GM11168 (cell line): ENCODE data around the gene SNX19.

Source experiments
- in situ Hi-C: fragments of 300-500 bp; cut with MboI; formaldehyde crosslinking; loops from one replicate; pipeline ENCODE4 v1.12.0; 2022; ENCODE audit warnings: low sequenced_read_pairs; ENCODE audit not compliant: unreplicated experiment

Gene SNX19

DNA sequence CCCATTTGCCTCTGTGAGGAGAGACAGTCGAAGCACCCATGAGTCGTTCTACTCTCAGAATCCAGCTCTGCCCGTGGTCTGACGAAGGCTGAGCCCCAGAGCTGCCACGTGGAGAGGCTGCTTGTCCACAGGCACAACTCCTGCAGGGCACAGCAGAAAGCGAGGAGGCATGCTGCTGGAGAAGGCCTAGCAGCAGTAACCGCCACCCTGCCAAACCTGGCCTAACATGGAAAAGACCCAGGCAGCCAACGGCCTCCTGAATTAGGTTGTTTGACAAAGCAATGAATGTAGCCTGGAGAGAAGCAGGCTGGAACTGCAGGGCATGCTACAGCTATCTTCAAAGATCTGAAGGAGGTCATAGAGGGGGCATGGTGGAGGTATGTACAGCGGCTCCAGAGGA, 89.7 kb downstream of the SNX19 start:
- in situ Hi-C loops: no loop called here

DNA sequence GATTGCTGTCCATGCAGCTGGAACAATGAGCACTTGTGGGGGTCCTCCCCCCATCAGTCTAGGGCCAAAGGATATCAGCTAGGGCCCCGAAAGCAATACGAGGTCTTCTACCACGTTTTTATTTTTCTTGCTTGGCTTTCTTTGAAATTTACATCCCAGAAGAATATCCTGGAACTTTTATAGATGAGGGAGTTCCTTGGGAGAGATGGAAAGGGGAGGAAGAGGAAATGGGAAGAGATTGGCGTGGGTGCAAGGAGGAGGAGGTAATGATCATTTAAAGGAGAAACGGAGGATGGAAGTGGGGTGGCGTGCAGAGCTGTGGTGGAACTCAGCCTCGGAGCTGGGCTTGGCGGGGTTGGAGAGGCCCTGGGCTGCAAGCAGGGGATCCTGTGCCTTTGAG, 90.3 kb downstream of the SNX19 start:
- in situ Hi-C loops: no loop called here

DNA sequence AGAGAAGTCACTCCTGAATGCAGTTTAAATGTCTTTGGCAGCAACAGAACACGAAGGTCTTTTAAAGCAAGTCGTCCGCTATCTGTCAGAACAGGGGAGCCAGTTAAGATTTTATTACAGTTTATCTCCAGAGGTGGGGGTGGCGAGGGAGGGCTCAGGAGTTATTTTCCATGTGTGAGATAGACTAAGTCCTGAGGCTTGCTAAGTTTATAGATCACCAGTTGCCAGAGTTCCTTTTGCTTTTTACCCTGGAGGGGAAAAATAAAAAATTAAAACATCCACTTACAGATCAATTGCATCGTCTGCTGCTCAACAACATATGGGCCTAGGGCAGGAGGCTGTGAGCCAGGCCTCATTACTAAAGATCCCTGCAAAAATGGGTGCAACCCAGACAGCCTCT, 90.7 kb downstream of the SNX19 start:
- in situ Hi-C loops: no loop called here
